HepG2 (cell line): ENCODE measurements around the gene PCBD2. TPM values are rescaled to one million over a fixed set of nuclear protein-coding genes. Genes with fewer than 3 reads are reported as not detected.

Experiments
- ATAC-seq: fragments of 200-7000 bp; cut with Tn5 transposase; 3 replicates; pipeline ENCODE4 v1.9.1; 2020; ENCODE audit warnings: mild to moderate bottlenecking, moderate library complexity
- BruUV-seq: library from RNA; stranded (reverse); fragments of 400-500 nt; replicated peaks from 2 replicates; lab custom pipeline; 2021; lab: Mats Ljungman, UMichigan
- CTCF ChIA-PET: fragments of 300-600 bp; formaldehyde crosslinking; extraction: SDS; loops from one replicate; lab custom pipeline; 2021; ENCODE audit warnings: low total read pairs, inconsistent platforms, low intra/inter-chr PET ratio; lab: Yijun Ruan, JAX
- POLR2A ChIA-PET: fragments of 350-600 bp; sonication (Branson Sonifier 250); formaldehyde crosslinking; loops from one replicate; lab custom pipeline; 2020; ENCODE audit warnings: antibody characterized with exemption, inconsistent platforms; lab: Yijun Ruan, JAX
- DNase-seq: peaks from one replicate; pipeline ENCODE4 v3.0.0-alpha.2; 2015; ENCODE audit warnings: low spot score
- FAIRE-seq: peaks from 3 replicates; lab custom pipeline; 2011; peaks lifted over from hg19 to GRCh38; lab: Jason Lieb, UNC
- H2AFZ ChIP-seq: one replicate; pipeline ENCODE4 v1.6.1; 2011; ENCODE audit warnings: low read length, inconsistent platforms
- H3K27ac ChIP-seq: fragments of 300-600 bp; 3 replicates; pipeline ENCODE4 v1.8.0; 2011; ENCODE audit warnings: mixed run types, mild to moderate bottlenecking, mixed read lengths, low read length, inconsistent platforms; ENCODE audit not compliant: insufficient read depth; ENCODE audit errors: extremely low read length
- H3K27me3 ChIP-seq, 2 experiments: fragments of 200-600 bp in 1 of 2; 2 replicates in 1 of 2; 3 replicates in 1 of 2; pipeline versions ENCODE4 v1.6.0 to v1.8.0; 2011; ENCODE audit warnings: low read length in 2 of 2, mild to moderate bottlenecking in 2 of 2, moderate library complexity in 2 of 2, inconsistent platforms in 1 of 2; ENCODE audit not compliant: insufficient read depth in 2 of 2, control insufficient read depth in 1 of 2
- H3K36me3 ChIP-seq, 2 experiments: fragments of 200-600 bp in 1 of 2; replicated peaks in 1 of 2; 2 replicates in 1 of 2; 3 replicates in 1 of 2; pipeline versions ENCODE4 v1.5.1 to v1.8.0; 2011; ENCODE audit warnings: low read length in 2 of 2, inconsistent platforms in 1 of 2; ENCODE audit not compliant: insufficient read depth in 2 of 2, control insufficient read depth in 1 of 2
- H3K4me1 ChIP-seq: 2 replicates; pipeline ENCODE4 v1.5.1; 2012; ENCODE audit warnings: low read length, inconsistent platforms; ENCODE audit not compliant: insufficient read depth
- H3K4me2 ChIP-seq: 2 replicates; pipeline ENCODE4 v1.6.0; 2011; ENCODE audit warnings: low read depth, low read length, inconsistent platforms
- H3K4me3 ChIP-seq, 3 experiments: fragments of 200-600 bp in 1 of 3; sonication (generic), shearing (Covaris generic) in 1 of 3; replicated peaks in 1 of 3; 2 replicates each; pipeline ENCODE4 v1.5.1; 2011 to 2016; ENCODE audit warnings: low read length in 3 of 3, inconsistent platforms in 2 of 3, low read depth in 2 of 3, mild to moderate bottlenecking in 2 of 3, control low read depth in 1 of 3, mixed read lengths in 1 of 3; ENCODE audit not compliant: insufficient read depth in 1 of 3
- H3K79me2 ChIP-seq: one replicate; pipeline ENCODE4 v1.6.1; 2011; ENCODE audit warnings: low read length, inconsistent platforms; ENCODE audit not compliant: insufficient read depth
- H3K9ac ChIP-seq: 2 replicates; pipeline ENCODE4 v1.6.0; 2011; ENCODE audit warnings: mild to moderate bottlenecking, low read depth, low read length, inconsistent platforms; ENCODE audit not compliant: insufficient read depth
- H3K9me3 ChIP-seq: 2 replicates; pipeline ENCODE4 v1.5.1; 2012; ENCODE audit warnings: mild to moderate bottlenecking, low read length
- H4K20me1 ChIP-seq: 2 replicates; pipeline ENCODE4 v1.6.0; 2011; ENCODE audit warnings: inconsistent platforms, mild to moderate bottlenecking, low read length, moderate library complexity; ENCODE audit not compliant: insufficient read depth
- CEBPG ChIP-seq: IDR thresholded peaks from 2 replicates; pipeline ENCODE4 v1.6.1; 2016
- HNRNPUL1 ChIP-seq: fragments of 200-400 bp; formaldehyde crosslinking; IDR thresholded peaks from 2 replicates; pipeline ENCODE4 v1.6.1; 2017; ENCODE audit warnings: low read depth, mild to moderate bottlenecking, low read length, moderate library complexity
- NFIC ChIP-seq: IDR thresholded peaks from 2 replicates; pipeline ENCODE4 v1.6.1; 2012; ENCODE audit warnings: mild to moderate bottlenecking, low read length, inconsistent platforms
- NRL ChIP-seq: sonication (generic); formaldehyde crosslinking; IDR thresholded peaks from 2 replicates; pipeline ENCODE4 v1.5.0; 2020; ENCODE audit warnings: missing genetic modification reagents, mild to moderate bottlenecking, moderate library complexity, borderline replicate concordance
- REPIN1 ChIP-seq: sonication (generic); formaldehyde crosslinking; IDR thresholded peaks from 2 replicates; pipeline ENCODE4 v1.8.0; 2022; ENCODE audit warnings: missing genetic modification reagents, low read depth, mild to moderate bottlenecking, borderline replicate concordance
- SATB2 ChIP-seq: sonication (generic); formaldehyde crosslinking; IDR thresholded peaks from 2 replicates; pipeline ENCODE4 v1.5.0; 2020; ENCODE audit warnings: missing genetic modification reagents
- SP4 ChIP-seq: sonication (generic); formaldehyde crosslinking; IDR thresholded peaks from 2 replicates; pipeline ENCODE4 v1.8.1; 2023; ENCODE audit warnings: mild to moderate bottlenecking, missing genetic modification reagents
- TBX3 ChIP-seq: fragments of 450-650 bp; IDR thresholded peaks from 2 replicates; pipeline ENCODE4 v1.6.1; 2017; ENCODE audit warnings: antibody characterized with exemption, mild to moderate bottlenecking, inconsistent platforms, borderline replicate concordance
- TP53 ChIP-seq: sonication (generic); formaldehyde crosslinking; conservative IDR thresholded peaks from 2 replicates; pipeline ENCODE4 v1.4.0; 2020; ENCODE audit warnings: missing genetic modification reagents
- ZNF260 ChIP-seq: sonication (generic); formaldehyde crosslinking; IDR thresholded peaks from 2 replicates; pipeline ENCODE4 v1.4.0; 2020; ENCODE audit warnings: missing genetic modification reagents, low read depth, mild to moderate bottlenecking, borderline replicate concordance
- ZNF501 ChIP-seq: sonication (generic); formaldehyde crosslinking; IDR thresholded peaks from 2 replicates; pipeline ENCODE4 v1.5.1; 2020; ENCODE audit warnings: mild to moderate bottlenecking, moderate library complexity, missing genetic modification reagents
- WGBS: methylation state at CpG from one replicate; pipeline ENCODE4 v1.1.6; 2017; ENCODE audit warnings: low lambda C conversion rate; 5-methylcytosine and 5-hydroxymethylcytosine counted together
- in situ Hi-C: cut with HindIII; loops from 2 replicates; pipeline ENCODE4 v1.10.0; 2017; ENCODE audit warnings: low pct_unique_long_range_greater_than_20kb; ENCODE audit not compliant: extremely low pct_ligation_motif_present
- intact Hi-C: fragments of 100-400 bp; cut with micrococcal nuclease; formaldehyde crosslinking; loops from one replicate; pipeline ENCODE4 v1.10.0; 2022; ENCODE audit not compliant: unreplicated experiment
- polyA plus RNA-seq, 8 experiments: library from polyadenylated mRNA; depleted of rRNA in 3 of 8; stranded (reverse) in 7 of 8; unstranded in 1 of 8; fragments of >200 nt; fragmentation: Illumina TruSeq in 4 of 8; extraction: Trizol in 4 of 8; gene quantifications; 2 replicates each; pipeline versions ENCODE4 v1.2.1 to v1.2.3, GENCODE V29; 2011 to 2016; ENCODE audit warnings: low read depth in 4 of 8, missing spikeins in 1 of 8, mixed read lengths in 1 of 8; ENCODE audit not compliant: insufficient read depth in 1 of 8
- total RNA-seq, 5 experiments: library from RNA; depleted of rRNA; stranded (reverse); fragments of >200 nt; fragmentation: Illumina TruSeq; extraction: Trizol; gene quantifications; 2 replicates each; pipeline ENCODE4 v1.2.3, GENCODE V29; 2016; ENCODE audit warnings: low read depth in 1 of 5
- TF ChIP-seq, protein P1 (sequence below): sonication (generic); formaldehyde crosslinking; IDR thresholded peaks from 2 replicates; pipeline ENCODE4 v1.9.0; 2021; ENCODE audit warnings: missing genetic modification reagents, borderline replicate concordance
- TF ChIP-seq, protein P2 (sequence below): IDR thresholded peaks from 2 replicates; pipeline ENCODE4 v1.4.0; 2020; ENCODE audit warnings: mild to moderate bottlenecking, missing genetic modification reagents
- TF ChIP-seq, protein P3 (sequence below): IDR thresholded peaks from 2 replicates; pipeline ENCODE4 v1.6.1; 2016
- TF ChIP-seq, protein P4 (sequence below): IDR thresholded peaks from 2 replicates; pipeline ENCODE4 v1.6.1; 2016; ENCODE audit warnings: low read depth

The PCBD2 gene
- total and polyA plus RNA-seq, 2 of the 13 experiments (the other 11 are each of a cell fraction or from before 2014, with no cell fraction given), result 5.5 to 12.0 TPM

DNA sequence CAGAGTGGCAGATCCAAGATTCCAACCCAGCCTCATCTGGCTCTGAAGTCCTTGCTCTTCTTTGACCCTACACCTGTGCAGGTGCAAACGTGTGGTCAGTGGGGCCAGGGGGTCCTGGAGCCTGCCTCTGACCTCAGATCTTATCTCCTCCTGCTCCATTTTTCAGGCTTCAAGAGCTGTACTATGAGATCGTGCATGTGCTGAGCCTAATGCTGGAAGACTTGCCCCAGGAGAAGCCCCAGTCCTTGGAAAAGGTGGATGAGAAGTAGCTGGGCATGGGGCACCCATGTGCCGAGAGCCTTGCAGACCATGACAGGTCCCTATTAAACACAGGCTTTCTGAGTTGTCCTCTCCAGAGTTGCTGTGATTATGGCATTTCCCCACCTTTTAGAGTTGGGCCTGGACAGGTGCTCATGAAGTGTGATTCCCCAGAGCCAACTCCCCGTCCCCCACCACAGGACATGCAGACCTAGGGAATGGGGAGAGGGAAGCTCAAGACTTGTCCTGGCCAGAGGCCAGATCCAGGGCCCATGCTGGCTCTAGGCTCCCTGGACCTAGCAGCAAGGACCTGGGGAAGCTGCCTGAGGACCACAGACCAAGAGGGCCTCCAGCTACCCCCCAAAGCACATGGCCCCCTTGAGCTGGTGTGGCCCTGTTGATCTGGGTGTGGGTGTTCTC is 106.6 kb downstream of the PCBD2 start:
- FAIRE-seq (no peak), ATAC-seq (no peak), DNase-seq (no peak)
- Histone ChIP-seq H3K9me3 (no peaks in the 10 kb centered on the region), H3K79me2 (no peaks in the 10 kb centered on the region), H2AFZ (no peak overlapping the region), H3K4me3 (no peak overlapping the region), H3K27ac (no peak overlapping the region), H3K4me2 (no peak overlapping the region), H3K9ac (no peak overlapping the region), H3K4me1 (peaks cover 14% of the 10 kb centered on the region), H4K20me1 (no peaks in the 10 kb centered on the region), H3K36me3 (no peaks in the 10 kb centered on the region), H3K27me3 (no peaks in the 10 kb centered on the region)
- ChIA-PET POLR2A (no interaction called here), CTCF (interaction anchor here (1.2 to 3.7 kb wide), 3 partner anchors 151 to 192 kb away, joined by 4 to 18 read pairs (median 8); no protein-coding TSS in a partner anchor)
- in situ Hi-C loops, result no loop called here
- BruUV-seq, result no TSS peak
- 60% methylated on average over 3 of the region's 4 CpGs for WGBS
- intact Hi-C loops, result loop anchor here (5.0 kb wide), 1 partner anchor 181 kb away; no protein-coding TSS in a partner anchor
- TF ChIP-seq, protein P1, sequence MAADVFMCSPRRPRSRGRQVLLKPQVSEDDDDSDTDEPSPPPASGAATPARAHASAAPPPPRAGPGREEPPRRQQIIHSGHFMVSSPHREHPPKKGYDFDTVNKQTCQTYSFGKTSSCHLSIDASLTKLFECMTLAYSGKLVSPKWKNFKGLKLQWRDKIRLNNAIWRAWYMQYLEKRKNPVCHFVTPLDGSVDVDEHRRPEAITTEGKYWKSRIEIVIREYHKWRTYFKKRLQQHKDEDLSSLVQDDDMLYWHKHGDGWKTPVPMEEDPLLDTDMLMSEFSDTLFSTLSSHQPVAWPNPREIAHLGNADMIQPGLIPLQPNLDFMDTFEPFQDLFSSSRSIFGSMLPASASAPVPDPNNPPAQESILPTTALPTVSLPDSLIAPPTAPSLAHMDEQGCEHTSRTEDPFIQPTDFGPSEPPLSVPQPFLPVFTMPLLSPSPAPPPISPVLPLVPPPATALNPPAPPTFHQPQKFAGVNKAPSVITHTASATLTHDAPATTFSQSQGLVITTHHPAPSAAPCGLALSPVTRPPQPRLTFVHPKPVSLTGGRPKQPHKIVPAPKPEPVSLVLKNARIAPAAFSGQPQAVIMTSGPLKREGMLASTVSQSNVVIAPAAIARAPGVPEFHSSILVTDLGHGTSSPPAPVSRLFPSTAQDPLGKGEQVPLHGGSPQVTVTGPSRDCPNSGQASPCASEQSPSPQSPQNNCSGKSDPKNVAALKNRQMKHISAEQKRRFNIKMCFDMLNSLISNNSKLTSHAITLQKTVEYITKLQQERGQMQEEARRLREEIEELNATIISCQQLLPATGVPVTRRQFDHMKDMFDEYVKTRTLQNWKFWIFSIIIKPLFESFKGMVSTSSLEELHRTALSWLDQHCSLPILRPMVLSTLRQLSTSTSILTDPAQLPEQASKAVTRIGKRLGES (CRISPR knock-in tag), result no peak
- no peak for TF ChIP-seq TBX3
- TF ChIP-seq CEBPG, result no peak
- TF ChIP-seq TP53 (CRISPR knock-in tag), result no peak
- no peak for TF ChIP-seq SATB2 (CRISPR knock-in tag)
- no peak for TF ChIP-seq SP4
- TF ChIP-seq REPIN1 (CRISPR knock-in tag), result no peak
- TF ChIP-seq NFIC, result no peak
- TF ChIP-seq, protein P2, sequence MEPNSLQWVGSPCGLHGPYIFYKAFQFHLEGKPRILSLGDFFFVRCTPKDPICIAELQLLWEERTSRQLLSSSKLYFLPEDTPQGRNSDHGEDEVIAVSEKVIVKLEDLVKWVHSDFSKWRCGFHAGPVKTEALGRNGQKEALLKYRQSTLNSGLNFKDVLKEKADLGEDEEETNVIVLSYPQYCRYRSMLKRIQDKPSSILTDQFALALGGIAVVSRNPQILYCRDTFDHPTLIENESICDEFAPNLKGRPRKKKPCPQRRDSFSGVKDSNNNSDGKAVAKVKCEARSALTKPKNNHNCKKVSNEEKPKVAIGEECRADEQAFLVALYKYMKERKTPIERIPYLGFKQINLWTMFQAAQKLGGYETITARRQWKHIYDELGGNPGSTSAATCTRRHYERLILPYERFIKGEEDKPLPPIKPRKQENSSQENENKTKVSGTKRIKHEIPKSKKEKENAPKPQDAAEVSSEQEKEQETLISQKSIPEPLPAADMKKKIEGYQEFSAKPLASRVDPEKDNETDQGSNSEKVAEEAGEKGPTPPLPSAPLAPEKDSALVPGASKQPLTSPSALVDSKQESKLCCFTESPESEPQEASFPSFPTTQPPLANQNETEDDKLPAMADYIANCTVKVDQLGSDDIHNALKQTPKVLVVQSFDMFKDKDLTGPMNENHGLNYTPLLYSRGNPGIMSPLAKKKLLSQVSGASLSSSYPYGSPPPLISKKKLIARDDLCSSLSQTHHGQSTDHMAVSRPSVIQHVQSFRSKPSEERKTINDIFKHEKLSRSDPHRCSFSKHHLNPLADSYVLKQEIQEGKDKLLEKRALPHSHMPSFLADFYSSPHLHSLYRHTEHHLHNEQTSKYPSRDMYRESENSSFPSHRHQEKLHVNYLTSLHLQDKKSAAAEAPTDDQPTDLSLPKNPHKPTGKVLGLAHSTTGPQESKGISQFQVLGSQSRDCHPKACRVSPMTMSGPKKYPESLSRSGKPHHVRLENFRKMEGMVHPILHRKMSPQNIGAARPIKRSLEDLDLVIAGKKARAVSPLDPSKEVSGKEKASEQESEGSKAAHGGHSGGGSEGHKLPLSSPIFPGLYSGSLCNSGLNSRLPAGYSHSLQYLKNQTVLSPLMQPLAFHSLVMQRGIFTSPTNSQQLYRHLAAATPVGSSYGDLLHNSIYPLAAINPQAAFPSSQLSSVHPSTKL (CRISPR knock-in tag), result no peak
- TF ChIP-seq HNRNPUL1, result no peak
- TF ChIP-seq, protein P3, sequence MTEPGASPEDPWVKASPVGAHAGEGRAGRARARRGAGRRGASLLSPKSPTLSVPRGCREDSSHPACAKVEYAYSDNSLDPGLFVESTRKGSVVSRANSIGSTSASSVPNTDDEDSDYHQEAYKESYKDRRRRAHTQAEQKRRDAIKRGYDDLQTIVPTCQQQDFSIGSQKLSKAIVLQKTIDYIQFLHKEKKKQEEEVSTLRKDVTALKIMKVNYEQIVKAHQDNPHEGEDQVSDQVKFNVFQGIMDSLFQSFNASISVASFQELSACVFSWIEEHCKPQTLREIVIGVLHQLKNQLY (CRISPR knock-in tag), result no peak
- TF ChIP-seq, protein P4, sequence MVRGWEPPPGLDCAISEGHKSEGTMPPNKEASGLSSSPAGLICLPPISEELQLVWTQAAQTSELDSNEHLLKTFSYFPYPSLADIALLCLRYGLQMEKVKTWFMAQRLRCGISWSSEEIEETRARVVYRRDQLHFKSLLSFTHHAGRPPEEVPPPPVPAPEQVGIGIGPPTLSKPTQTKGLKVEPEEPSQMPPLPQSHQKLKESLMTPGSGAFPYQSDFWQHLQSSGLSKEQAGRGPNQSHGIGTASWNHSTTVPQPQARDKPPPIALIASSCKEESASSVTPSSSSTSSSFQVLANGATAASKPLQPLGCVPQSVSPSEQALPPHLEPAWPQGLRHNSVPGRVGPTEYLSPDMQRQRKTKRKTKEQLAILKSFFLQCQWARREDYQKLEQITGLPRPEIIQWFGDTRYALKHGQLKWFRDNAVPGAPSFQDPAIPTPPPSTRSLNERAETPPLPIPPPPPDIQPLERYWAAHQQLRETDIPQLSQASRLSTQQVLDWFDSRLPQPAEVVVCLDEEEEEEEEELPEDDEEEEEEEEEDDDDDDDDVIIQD, result no peak
- no peak for TF ChIP-seq NRL
- no peak for TF ChIP-seq ZNF501
- TF ChIP-seq ZNF260 (CRISPR knock-in tag), result no peak
